Neural progenitor cell (in vitro differentiated cells): ENCODE results near the gene NIT2.

ENCODE experiments used
- CTCF ChIP-seq: fragments of 200-600 bp; sonication (generic); IDR thresholded peaks from 2 replicates; pipeline ENCODE4 v1.5.1; 2017; ENCODE audit warnings: antibody characterized with exemption, mild to moderate bottlenecking
- EZH2 ChIP-seq: fragments of 200-600 bp; sonication (generic); IDR thresholded peaks from 2 replicates; pipeline ENCODE4 v1.6.1; 2017; ENCODE audit warnings: antibody characterized with exemption, mild to moderate bottlenecking, moderate library complexity

GRCh38 chr3:100331660-100332059 is 2.9 kb upstream of the NIT2 start:
- TF ChIP-seq CTCF (no peak), EZH2 (no peak)
